ENCODE results near the gene NTM.

DNA sequence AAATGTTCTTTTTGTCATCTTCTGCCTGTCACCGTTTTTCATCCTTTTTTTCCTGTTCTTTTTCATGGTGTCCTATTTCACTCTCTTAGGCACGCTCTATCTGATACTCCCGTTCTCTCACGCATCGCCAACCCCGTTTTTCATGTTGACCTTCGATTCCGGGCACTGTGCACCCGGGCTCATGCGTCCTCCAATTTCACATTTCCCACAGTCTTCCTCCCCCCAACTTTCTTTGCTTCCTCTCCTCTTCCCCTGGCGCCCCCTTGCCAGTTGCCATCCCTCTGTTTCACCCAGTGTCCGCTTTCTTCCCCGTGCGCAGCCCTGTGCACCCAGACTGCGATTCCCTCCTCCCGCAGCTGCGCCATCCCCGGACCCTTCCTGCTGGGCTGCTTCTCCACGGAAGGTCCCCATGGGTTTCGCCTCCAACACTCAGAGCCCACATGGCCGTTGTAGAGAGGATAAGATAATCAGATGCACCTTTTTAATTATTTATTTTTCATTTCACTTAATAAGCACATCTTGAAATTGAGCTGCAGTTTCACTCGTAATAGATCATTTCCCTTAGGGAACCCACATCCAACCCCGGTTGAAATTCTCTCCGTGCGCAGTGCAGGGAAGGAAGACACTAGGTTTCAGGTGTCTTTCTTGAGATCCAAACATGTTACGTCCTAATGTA is 791.1 kb downstream of the NTM start:
- TF ChIP-seq CTCF (IDR thresholded peaks at IDR 0.05) (no peak), ZFX (IDR thresholded peaks at IDR 0.05; ENCODE audit: borderline replicate concordance) (no peak)
